22Rv1 (cell line): ENCODE data around the gene GMDS.

Experiments
- H3K27ac ChIP-seq: fragments of 450-650 bp; 2 replicates; pipeline ENCODE4 v1.5.1; 2017
- ZFX ChIP-seq: fragments of 450-650 bp; IDR thresholded peaks from 2 replicates; pipeline ENCODE4 v1.6.1; 2017; ENCODE audit warnings: antibody characterized with exemption, borderline replicate concordance
- TF ChIP-seq, protein P1 (sequence below): fragments of 450-650 bp; IDR thresholded peaks from 2 replicates; pipeline ENCODE4 v1.5.1; 2017; ENCODE audit warnings: mild to moderate bottlenecking

The GMDS gene

DNA sequence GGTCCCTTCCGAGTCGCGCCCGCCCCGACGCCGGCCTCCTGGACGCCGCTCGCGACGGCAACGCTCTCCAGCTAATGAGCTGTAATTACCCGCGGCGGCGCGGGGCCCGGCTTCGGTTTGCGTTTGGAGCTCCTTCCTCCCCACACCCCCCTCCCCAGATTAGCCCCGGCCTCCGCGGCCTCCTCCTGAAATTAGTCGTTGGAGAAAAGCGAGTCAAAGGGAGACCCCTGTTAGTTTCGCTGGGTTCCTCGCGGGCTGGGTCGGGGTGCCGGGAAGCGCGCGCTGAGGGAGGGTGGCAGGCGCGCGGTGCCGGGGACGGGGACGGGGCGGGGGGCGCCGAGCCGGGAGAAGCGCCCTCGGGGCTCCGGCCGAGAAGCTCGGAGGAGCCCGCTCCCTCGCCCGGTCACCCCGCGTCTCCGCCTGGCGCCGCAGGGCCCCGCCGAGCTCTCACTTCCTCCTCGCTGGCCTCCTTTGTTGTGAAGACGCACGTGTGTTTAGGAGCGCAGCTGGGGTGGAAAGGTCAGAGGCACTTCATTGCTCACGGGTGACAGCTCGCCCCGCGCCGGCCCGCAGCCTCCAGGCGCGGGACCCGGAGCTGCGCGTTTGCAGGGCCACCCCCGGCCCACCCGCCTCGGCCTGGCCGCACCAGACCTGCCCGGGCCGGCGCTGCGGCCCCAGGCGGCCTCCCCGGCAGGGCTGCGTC, 630.8 kb downstream of the GMDS start:
- no peak overlapping the region for H3K27ac ChIP-seq
- no peak for TF ChIP-seq ZFX
- TF ChIP-seq, protein P1, sequence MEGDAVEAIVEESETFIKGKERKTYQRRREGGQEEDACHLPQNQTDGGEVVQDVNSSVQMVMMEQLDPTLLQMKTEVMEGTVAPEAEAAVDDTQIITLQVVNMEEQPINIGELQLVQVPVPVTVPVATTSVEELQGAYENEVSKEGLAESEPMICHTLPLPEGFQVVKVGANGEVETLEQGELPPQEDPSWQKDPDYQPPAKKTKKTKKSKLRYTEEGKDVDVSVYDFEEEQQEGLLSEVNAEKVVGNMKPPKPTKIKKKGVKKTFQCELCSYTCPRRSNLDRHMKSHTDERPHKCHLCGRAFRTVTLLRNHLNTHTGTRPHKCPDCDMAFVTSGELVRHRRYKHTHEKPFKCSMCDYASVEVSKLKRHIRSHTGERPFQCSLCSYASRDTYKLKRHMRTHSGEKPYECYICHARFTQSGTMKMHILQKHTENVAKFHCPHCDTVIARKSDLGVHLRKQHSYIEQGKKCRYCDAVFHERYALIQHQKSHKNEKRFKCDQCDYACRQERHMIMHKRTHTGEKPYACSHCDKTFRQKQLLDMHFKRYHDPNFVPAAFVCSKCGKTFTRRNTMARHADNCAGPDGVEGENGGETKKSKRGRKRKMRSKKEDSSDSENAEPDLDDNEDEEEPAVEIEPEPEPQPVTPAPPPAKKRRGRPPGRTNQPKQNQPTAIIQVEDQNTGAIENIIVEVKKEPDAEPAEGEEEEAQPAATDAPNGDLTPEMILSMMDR: no peak

- H3K27ac ChIP-seq: no peak overlapping the region
- TF ChIP-seq ZFX: no peak
- TF ChIP-seq, protein P1: no peak
These were observed 631.5 kb downstream of the GMDS start for GRCh38 chr6:1613688-1614447.

GRCh38 chr6:1613346-1613687, 632.1 kb downstream of the GMDS start:
- H3K27ac ChIP-seq: no peak overlapping the region
- TF ChIP-seq, protein P1: no peak
- no peak for TF ChIP-seq ZFX

DNA sequence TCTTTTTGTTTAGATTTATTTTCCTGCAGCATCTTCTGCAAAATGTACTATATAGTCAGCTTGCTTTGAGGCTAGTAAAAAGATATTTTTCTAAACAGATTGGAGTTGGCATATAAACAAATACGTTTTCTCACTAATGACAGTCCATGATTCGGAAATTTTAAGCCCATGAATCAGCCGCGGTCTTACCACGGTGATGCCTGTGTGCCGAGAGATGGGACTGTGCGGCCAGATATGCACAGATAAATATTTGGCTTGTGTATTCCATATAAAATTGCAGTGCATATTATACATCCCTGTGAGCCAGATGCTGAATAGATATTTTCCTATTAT, 632.5 kb downstream of the GMDS start:
- no peak overlapping the region for H3K27ac ChIP-seq
- no peak for TF ChIP-seq ZFX
- TF ChIP-seq, protein P1: no peak

DNA sequence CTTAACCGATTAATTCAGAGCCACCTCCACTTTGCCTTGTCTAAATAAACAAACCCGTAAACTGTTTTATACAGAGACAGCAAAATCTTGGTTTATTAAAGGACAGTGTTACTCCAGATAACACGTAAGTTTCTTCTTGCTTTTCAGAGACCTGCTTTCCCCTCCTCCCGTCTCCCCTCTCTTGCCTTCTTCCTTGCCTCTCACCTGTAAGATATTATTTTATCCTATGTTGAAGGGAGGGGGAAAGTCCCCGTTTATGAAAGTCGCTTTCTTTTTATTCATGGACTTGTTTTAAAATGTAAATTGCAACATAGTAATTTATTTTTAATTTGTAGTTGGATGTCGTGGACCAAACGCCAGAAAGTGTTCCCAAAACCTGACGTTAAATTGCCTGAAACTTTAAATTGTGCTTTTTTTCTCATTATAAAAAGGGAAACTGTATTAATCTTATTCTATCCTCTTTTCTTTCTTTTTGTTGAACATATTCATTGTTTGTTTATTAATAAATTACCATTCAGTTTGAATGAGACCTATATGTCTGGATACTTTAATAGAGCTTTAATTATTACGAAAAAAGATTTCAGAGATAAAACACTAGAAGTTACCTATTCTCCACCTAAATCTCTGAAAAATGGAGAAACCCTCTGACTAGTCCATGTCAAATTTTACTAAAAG, 633.0 kb downstream of the GMDS start:
- H3K27ac ChIP-seq: no peak overlapping the region
- TF ChIP-seq, protein P1: no peak
- TF ChIP-seq ZFX: no peak

GRCh38 chr6:1611572-1612298, 633.7 kb downstream of the GMDS start:
- no peak overlapping the region for H3K27ac ChIP-seq

More at GRCh38 chr6:1611572-1612298, 633.7 kb downstream of the GMDS start:
- TF ChIP-seq, protein P1: peak; percentile 28; the same call in 1 of the 2 replicates
- TF ChIP-seq ZFX: no peak
